ENCODE results near the gene FKBP15.

Gene FKBP15

DNA sequence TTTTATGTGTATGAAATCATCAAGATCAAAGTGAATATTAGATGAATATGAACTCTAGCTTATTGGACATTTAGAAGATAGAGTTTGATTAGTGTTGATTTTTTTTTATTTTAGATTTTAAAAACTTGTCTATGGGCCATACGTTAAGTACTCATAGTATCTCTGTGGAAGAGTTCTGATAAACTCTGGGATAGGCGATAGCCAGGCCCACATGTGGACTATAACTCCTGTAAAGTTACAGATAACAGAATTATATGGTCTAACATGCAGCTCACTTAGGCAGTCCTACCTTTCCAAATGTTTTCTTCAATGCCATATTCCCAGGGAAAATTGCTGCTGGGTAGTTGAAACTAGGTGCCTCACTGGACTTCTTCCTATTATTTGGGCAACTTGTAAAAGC, 10.6 kb upstream of the FKBP15 start:
- H3K4me3 ChIP-seq (ENCODE audit: low read depth, low read length) = no peak overlapping the region

GRCh38 chr9:113228130-113228665, 7.1 kb upstream of the FKBP15 start:
- H3K4me3 ChIP-seq (ENCODE audit: low read depth, low read length) = no peak overlapping the region

GRCh38 chr9:113227436-113227835, 6.4 kb upstream of the FKBP15 start:
- H3K4me3 ChIP-seq (ENCODE audit: low read depth, low read length) = no peak overlapping the region

- H3K4me3 ChIP-seq (ENCODE audit: low read depth, low read length) = no peak overlapping the region
Observed at GRCh38 chr9:113223963-113224362, 2.9 kb upstream of the FKBP15 start.

GRCh38 chr9:113222482-113222841, 1.4 kb upstream of the FKBP15 start:
- H3K4me3 ChIP-seq (ENCODE audit: low read depth, low read length) = peak overlapping the region; percentile 90

DNA sequence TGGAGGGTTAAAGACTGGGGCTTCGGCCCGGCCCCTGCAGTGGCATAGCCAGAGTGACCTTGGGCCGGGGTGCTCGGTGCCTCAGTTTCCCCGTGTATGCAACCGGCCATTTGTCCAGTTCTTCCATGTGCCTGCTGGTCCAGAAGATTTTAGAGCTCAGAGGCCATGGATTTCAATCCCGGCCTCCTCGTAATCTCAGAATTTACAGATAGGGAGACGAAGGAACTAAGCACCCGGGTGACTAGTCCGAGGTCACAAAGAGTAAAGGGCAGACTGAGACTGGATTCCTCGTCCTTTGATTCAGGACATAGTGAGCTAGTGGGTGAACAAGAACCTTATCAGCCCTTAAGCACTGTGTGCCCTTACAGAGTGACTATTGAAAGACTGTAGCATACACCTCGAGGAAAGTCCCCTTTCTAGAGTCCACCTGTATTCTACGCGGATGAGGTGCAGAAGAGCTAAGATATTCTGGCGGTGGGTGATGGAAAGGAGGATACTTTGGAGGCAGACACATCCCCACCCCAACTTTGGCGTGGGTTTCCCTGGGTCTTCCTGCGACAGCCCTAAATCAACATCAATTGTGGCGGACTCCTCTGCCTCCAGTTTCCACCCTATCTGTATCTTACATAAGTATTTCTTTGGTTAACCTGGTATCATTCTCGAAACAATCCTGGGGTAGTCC, 864 bp upstream of the FKBP15 start:
- peak overlapping the region; percentile 90 for H3K4me3 ChIP-seq (ENCODE audit: low read depth, low read length)

DNA sequence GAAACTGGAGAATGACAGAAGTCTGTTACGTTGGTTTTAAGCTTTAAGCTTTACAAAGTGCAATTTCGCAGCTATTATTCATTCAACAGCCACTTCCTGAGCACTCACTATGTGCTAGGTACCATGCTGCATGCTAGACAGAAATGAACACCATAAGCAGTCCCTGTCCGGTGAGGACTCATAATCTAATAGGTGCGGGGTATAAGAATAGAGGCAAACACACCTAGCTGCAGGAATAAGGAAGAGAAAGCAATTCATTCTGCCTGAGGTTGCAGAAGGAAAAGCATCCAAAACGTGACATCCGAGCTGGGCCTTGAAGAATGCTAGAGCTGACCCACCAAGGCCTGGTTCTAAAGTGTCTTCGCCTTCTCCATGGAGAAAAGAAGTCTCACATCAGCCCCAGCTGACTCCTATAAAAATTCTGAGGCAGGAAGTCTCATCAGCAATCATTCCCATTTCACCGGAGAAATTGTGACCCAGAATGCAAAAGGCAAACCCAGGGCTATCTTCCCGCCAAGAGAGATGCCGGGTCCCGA, 542 bp downstream of the FKBP15 start:
- H3K4me3 ChIP-seq (ENCODE audit: low read depth, low read length) = peak overlapping the region; percentile 89

- peak overlapping the region; percentile 89 for H3K4me3 ChIP-seq (ENCODE audit: low read depth, low read length)
Observed at GRCh38 chr9:113219969-113220368, 1.1 kb downstream of the FKBP15 start.

GRCh38 chr9:113219186-113219936, 1.7 kb downstream of the FKBP15 start:
- H3K4me3 ChIP-seq (ENCODE audit: low read depth, low read length) = no peak overlapping the region

- H3K4me3 ChIP-seq (ENCODE audit: low read depth, low read length) = no peak overlapping the region
Observed at GRCh38 chr9:113216406-113216805, 4.7 kb downstream of the FKBP15 start.

DNA sequence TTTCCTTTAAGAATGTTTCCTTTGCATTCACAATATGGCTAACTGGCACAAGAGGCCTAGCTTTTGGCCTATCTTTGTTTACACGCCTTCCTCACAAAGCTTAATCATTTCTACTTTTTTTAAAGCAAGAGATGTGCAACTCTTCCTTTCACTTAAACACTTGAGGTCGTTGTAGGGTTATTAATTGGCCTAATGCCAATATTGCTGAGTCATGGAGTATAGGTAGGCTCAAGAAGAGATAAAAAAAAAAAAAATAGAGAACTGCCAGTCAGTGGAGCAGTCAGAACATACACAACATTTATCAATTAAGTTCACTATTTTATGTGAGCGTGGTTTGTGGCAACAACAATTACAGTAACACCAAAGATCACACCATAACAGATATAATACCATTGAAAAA, 5.9 kb downstream of the FKBP15 start:
- no peak overlapping the region for H3K4me3 ChIP-seq (ENCODE audit: low read depth, low read length)

- no peak overlapping the region for H3K4me3 ChIP-seq (ENCODE audit: low read depth, low read length)
Observed at GRCh38 chr9:113210815-113211214, 10.3 kb downstream of the FKBP15 start.

GRCh38 chr9:113205861-113206260, 15.2 kb downstream of the FKBP15 start:
- no peak overlapping the region for H3K4me3 ChIP-seq (ENCODE audit: low read depth, low read length)

GRCh38 chr9:113205432-113205831, 15.6 kb downstream of the FKBP15 start:
- H3K4me3 ChIP-seq (ENCODE audit: low read depth, low read length) = no peak overlapping the region

- no peak overlapping the region for H3K4me3 ChIP-seq (ENCODE audit: low read depth, low read length)
Observed at GRCh38 chr9:113199683-113200329, 21.3 kb downstream of the FKBP15 start.

DNA sequence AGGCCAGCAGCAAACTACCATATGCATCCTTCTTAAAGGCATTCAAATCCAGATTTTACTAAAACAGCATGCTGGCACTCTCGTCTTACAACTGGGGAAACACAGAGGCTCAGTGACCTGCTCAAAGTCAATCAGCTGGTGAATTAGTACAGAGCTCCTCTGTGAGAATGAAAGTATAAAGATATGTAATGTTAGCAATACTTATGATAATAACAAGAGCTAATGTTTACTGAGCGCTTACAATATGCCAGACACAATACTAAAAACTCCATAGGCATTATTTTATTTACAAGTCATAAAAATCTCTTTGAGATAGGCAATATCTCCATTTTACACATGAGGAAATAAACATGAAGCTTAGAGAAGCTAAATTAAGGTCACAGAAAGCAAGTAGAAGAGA, 28.6 kb downstream of the FKBP15 start:
- no peak overlapping the region for H3K4me3 ChIP-seq (ENCODE audit: low read depth, low read length)

- no peak overlapping the region for H3K4me3 ChIP-seq (ENCODE audit: low read depth, low read length)
Observed at GRCh38 chr9:113187929-113188595, 33.0 kb downstream of the FKBP15 start.

DNA sequence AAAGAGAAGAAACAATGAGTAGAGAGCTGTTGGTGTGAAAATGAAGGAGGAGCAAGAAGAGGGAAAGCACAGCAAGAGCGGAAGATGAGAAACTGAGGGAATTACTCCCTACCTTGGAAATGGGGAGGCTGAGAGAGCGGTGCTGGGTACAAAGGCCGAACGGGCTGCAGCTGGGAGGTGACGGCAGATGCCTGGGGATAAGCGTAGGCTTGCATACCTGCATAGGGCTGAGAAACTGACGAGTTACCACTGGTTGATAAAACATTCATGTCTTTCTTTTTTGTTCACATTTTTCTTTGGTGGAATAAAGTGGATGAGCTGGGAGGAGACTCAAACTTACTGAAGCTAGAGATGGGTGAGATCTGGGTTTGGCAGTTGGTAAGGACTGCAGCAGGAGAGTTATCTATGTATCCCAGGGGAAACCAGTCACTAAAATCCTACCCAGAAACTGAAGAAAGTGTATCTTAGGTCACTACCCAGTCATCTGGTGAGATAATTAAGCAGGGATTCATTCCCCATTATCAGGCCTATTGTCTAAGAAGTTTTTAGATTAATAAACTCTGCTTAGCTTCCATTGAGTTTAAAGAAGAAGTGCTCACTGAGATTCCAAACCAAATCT, 34.8 kb downstream of the FKBP15 start:
- no peak overlapping the region for H3K4me3 ChIP-seq (ENCODE audit: low read depth, low read length)

GRCh38 chr9:113185271-113185670, 35.8 kb downstream of the FKBP15 start:
- H3K4me3 ChIP-seq (ENCODE audit: low read depth, low read length) = no peak overlapping the region

DNA sequence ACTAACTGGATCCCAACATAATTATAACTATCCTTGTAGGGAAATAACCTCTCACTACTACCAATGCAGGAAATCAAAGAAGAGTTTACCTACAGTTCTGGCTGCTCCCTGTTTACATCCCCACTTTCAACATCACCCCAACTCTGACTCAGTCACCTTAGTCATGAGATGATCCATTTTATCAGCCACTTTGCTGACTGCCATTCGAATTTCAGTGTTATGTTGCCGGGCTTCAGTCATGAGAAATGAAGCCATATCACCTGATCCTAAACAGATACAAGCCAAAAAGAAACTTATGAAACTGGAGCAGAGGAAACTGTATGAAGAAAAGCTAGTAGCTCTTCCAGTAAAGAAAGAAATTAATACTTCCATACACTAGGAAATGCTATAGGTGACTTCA, 36.5 kb downstream of the FKBP15 start:
- H3K4me3 ChIP-seq (ENCODE audit: low read depth, low read length) = no peak overlapping the region
